ENCODE data around the gene CCDC88C.

- TF ChIP-seq POLR2A (IDR thresholded peaks at IDR 0.05) (no peak), CTCF (IDR thresholded peaks at IDR 0.05) (no peak)
These were observed 134.5 kb downstream of the CCDC88C start for GRCh38 chr14:91282954-91283645.
